PFSK-1 (cell line): ENCODE data around the gene TNN.

Source experiments
- FOXP2 ChIP-seq: optimal IDR thresholded peaks from 2 replicates; pipeline ENCODE3; 2011; ENCODE audit warnings: borderline replicate concordance, control low read depth, inconsistent platforms; ENCODE audit not compliant: insufficient read depth; ENCODE audit errors: extremely low read length, extremely low read depth
- POLR2AphosphoS5 ChIP-seq: IDR thresholded peaks from 2 replicates; pipeline ENCODE4 v1.6.1; 2012; ENCODE audit warnings: low read depth, mild to moderate bottlenecking, control low read depth, low read length, moderate library complexity
- REST ChIP-seq, 2 experiments: IDR thresholded peaks; 2 replicates each; pipeline versions ENCODE4 v1.6.1 to v1.8.0; 2011 to 2012; ENCODE audit warnings: low read depth in 2 of 2, low read length in 2 of 2, control low read depth in 1 of 2, inconsistent platforms in 1 of 2, mild to moderate bottlenecking in 1 of 2, moderate library complexity in 1 of 2; ENCODE audit not compliant: insufficient read depth in 1 of 2
- SIN3A ChIP-seq: IDR thresholded peaks from 2 replicates; pipeline ENCODE4 v1.6.1; 2012; ENCODE audit warnings: mild to moderate bottlenecking, low read length, moderate library complexity, borderline replicate concordance; ENCODE audit not compliant: insufficient read depth
- TAF1 ChIP-seq: IDR thresholded peaks from 2 replicates; pipeline ENCODE4 v1.6.1; 2012; ENCODE audit warnings: low read length, control low read depth, borderline replicate concordance; ENCODE audit not compliant: insufficient read depth

Gene TNN

GRCh38 chr1:175120511-175120910 lies 52.9 kb downstream of the TNN start:
- TF ChIP-seq POLR2AphosphoS5 (no peak), REST (IDR thresholded peaks at IDR 0.05; ENCODE audit: insufficient read depth in 1 of 2, low read depth in 2 of 2, low read length in 2 of 2) (no peak), FOXP2 (no peak), TAF1 (no peak), SIN3A (no peak)

- no peak for TF ChIP-seq POLR2AphosphoS5
- TF ChIP-seq REST (IDR thresholded peaks at IDR 0.05; ENCODE audit: insufficient read depth in 1 of 2, low read depth in 2 of 2, low read length in 2 of 2) = no peak
- no peak for TF ChIP-seq FOXP2
- TF ChIP-seq TAF1 = no peak
- TF ChIP-seq SIN3A = no peak
These were observed 57.2 kb downstream of the TNN start for GRCh38 chr1:175124861-175125260.

GRCh38 chr1:175126347-175126746 lies 58.7 kb downstream of the TNN start:
- TF ChIP-seq REST (IDR thresholded peaks at IDR 0.05; ENCODE audit: insufficient read depth in 1 of 2, low read depth in 2 of 2, low read length in 2 of 2) (no peak), TAF1 (no peak), POLR2AphosphoS5 (no peak), FOXP2 (no peak), SIN3A (no peak)

- TF ChIP-seq FOXP2 = no peak
- no peak for TF ChIP-seq TAF1
- no peak for TF ChIP-seq REST (IDR thresholded peaks at IDR 0.05; ENCODE audit: insufficient read depth in 1 of 2, low read depth in 2 of 2, low read length in 2 of 2)
- TF ChIP-seq SIN3A = no peak
- no peak for TF ChIP-seq POLR2AphosphoS5
These were observed 59.9 kb downstream of the TNN start for GRCh38 chr1:175127565-175127964.

- TF ChIP-seq TAF1 (no peak), FOXP2 (no peak), POLR2AphosphoS5 (no peak), REST (IDR thresholded peaks at IDR 0.05; ENCODE audit: insufficient read depth in 1 of 2, low read depth in 2 of 2, low read length in 2 of 2) (no peak), SIN3A (no peak)
These were observed 60.9 kb downstream of the TNN start for GRCh38 chr1:175128523-175128922.
